ENCODE results near the gene BMPER. TPM values are rescaled to one million over a fixed set of nuclear protein-coding genes. Genes with fewer than 3 reads are reported as not detected.

Gene BMPER
- total RNA-seq, 3 donors from 2014 or later (not counting 1 experiment from before 2014, with no cell fraction given): 0.32 to 0.64 (median 0.50) TPM

DNA sequence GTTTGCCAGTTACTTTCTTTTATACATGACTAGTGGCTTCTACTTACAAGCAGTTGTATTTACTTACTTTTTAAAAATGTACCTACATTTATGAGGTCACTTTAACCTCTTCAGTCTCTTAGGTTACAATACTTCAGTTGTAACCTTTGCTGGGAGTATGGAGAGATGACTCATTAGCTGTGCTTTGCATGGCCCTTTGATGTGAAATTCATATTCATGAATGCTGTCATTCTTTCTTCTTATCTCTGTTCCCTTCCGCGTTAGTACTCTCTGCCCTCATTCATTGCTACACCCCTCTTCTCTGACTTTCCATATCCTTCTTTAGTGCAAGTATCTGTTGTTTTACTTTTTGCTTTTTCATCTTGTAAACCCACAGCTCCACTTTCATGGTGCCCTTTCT is 164.3 kb downstream of the BMPER start:
- no peaks in the 10 kb centered on the region for H3K36me3 Mint-ChIP-seq
- H3K27ac Mint-ChIP-seq: no peak overlapping the region
- peaks cover 0 to 2% of the 10 kb centered on the region in 2 donors for H3K27me3 Mint-ChIP-seq (ENCODE audit: low read depth in 2 of 2)

DNA sequence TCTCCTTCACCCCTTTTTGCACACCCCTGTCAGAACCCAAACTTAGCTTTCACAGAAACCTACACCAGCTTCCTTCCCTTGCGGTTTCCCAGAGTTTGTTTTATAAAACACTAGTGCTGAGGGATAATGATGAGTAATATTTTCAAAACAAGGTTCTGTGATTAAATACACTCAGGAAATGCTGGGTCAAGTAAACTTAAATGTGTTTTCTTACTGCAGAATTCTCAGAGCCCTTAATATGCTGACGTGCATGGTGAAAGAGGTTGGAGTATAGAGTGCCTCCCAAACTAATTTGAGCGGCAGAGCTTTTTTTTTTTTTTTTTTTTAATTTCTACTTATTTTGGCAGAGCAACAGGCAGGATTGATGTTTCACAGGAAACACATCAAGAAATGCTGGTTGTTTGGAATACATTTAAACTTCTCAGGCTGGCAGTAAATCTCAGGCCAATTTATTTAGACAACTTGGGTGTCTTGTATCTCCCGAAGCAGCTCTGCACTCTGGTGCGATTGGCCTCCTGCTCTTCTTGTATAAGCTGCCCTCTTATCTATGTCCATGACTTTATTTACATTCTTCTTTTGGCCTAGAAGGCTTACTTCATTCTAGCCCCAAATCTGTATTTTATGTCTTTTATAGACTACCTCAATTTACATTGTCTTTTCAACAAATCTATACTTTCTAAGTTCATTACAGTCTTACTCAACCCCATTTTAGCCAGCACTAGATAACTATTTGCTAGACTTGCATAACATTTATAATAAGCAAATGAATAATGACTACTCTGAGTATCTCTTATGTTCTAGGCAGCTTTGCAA is 165.4 kb downstream of the BMPER start:
- Mint-ChIP-seq H3K36me3 (no peaks in the 10 kb centered on the region), H3K27me3 (ENCODE audit: low read depth in 2 of 2) (peaks cover 0 to 2% of the 10 kb centered on the region in 2 donors), H3K9me3 (peaks cover 0 to 2% of the 10 kb centered on the region in 2 donors), H3K4me1 (no peaks in the 10 kb centered on the region), H3K4me3 (no peak overlapping the region), H3K27ac (no peak overlapping the region)
- WGBS (ENCODE audit: insufficient coverage): 87% methylated on average over 3 of the region's 5 CpGs
- no peak for ATAC-seq
- no peaks in the 10 kb centered on the region for H3K4me1 ChIP-seq (ENCODE audit: control insufficient read depth, insufficient read depth, low read length)
- TF ChIP-seq, protein P1, sequence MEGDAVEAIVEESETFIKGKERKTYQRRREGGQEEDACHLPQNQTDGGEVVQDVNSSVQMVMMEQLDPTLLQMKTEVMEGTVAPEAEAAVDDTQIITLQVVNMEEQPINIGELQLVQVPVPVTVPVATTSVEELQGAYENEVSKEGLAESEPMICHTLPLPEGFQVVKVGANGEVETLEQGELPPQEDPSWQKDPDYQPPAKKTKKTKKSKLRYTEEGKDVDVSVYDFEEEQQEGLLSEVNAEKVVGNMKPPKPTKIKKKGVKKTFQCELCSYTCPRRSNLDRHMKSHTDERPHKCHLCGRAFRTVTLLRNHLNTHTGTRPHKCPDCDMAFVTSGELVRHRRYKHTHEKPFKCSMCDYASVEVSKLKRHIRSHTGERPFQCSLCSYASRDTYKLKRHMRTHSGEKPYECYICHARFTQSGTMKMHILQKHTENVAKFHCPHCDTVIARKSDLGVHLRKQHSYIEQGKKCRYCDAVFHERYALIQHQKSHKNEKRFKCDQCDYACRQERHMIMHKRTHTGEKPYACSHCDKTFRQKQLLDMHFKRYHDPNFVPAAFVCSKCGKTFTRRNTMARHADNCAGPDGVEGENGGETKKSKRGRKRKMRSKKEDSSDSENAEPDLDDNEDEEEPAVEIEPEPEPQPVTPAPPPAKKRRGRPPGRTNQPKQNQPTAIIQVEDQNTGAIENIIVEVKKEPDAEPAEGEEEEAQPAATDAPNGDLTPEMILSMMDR (IDR thresholded peaks at IDR 0.05): no peak
- H3K27me3 ChIP-seq (ENCODE audit: control insufficient read depth, insufficient read depth, low read length): no peaks in the 10 kb centered on the region
- H3K4me3 ChIP-seq (ENCODE audit: low read length): no peak overlapping the region
- H3K9me3 ChIP-seq (ENCODE audit: control insufficient read depth, insufficient read depth, low read length): no peaks in the 10 kb centered on the region
- H3K27ac ChIP-seq (ENCODE audit: low read length): no peak overlapping the region
- no peak for DNase-seq
- no peaks in the 10 kb centered on the region for H3K36me3 ChIP-seq (ENCODE audit: control insufficient read depth, insufficient read depth, low read length)
- intact Hi-C loops (cut with micrococcal nuclease): no loop called here

More for the DNA sequence above, 164.3 kb downstream of the BMPER start:
- 75% methylated on average over 2 of the region's 2 CpGs for WGBS (ENCODE audit: insufficient coverage)
- TF ChIP-seq, protein P1 (IDR thresholded peaks at IDR 0.05): no peak
- no peaks in the 10 kb centered on the region for H3K9me3 ChIP-seq (ENCODE audit: control insufficient read depth, insufficient read depth, low read length)
- H3K27ac ChIP-seq (ENCODE audit: low read length): no peak overlapping the region
- no peaks in the 10 kb centered on the region for H3K36me3 ChIP-seq (ENCODE audit: control insufficient read depth, insufficient read depth, low read length)
- no peaks in the 10 kb centered on the region for H3K4me1 ChIP-seq (ENCODE audit: control insufficient read depth, insufficient read depth, low read length)
- ATAC-seq (no peak), DNase-seq (no peak)
- peaks cover 0 to 2% of the 10 kb centered on the region in 2 donors for H3K9me3 Mint-ChIP-seq
- intact Hi-C loops (cut with micrococcal nuclease): no loop called here
- no peaks in the 10 kb centered on the region for H3K4me1 Mint-ChIP-seq
- H3K4me3 ChIP-seq (ENCODE audit: low read length): no peak overlapping the region
- no peak overlapping the region for H3K4me3 Mint-ChIP-seq
- H3K27me3 ChIP-seq (ENCODE audit: control insufficient read depth, insufficient read depth, low read length): no peaks in the 10 kb centered on the region

DNA sequence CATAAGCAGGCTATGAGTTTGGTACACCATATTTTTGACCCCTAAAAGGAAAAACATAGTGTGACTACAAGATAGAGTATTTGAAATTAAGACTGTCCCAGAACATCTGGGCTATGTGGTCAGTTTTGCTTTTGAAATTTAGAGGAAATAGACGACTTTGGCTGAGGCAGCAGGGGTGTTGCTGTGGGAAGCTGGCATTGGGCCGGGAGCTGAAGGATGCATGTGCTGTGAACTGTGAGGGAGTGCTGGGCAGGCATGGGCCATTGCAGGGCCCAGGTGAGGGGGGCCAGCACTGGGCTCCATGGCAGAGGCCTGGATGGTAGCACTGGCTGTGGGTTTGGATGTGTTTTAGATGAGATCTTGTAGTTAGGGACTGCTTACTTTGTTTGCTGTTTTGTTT is 168.3 kb downstream of the BMPER start:
- Histone ChIP-seq H3K27ac (ENCODE audit: low read length) (no peak overlapping the region), H3K9me3 (ENCODE audit: control insufficient read depth, insufficient read depth, low read length) (no peaks in the 10 kb centered on the region), H3K4me3 (ENCODE audit: low read length) (no peak overlapping the region), H3K4me1 (ENCODE audit: control insufficient read depth, insufficient read depth, low read length) (no peaks in the 10 kb centered on the region), H3K27me3 (ENCODE audit: control insufficient read depth, insufficient read depth, low read length) (no peaks in the 10 kb centered on the region), H3K36me3 (ENCODE audit: control insufficient read depth, insufficient read depth, low read length) (no peaks in the 10 kb centered on the region)
- intact Hi-C loops (cut with micrococcal nuclease): no loop called here
- H3K27ac Mint-ChIP-seq: no peak overlapping the region
- no peak overlapping the region for H3K4me3 Mint-ChIP-seq
- 79% methylated on average over 2 of the region's 2 CpGs for WGBS (ENCODE audit: insufficient coverage)
- no peaks in the 10 kb centered on the region for H3K4me1 Mint-ChIP-seq
- no peak for ATAC-seq
- peaks cover 0 to 2% of the 10 kb centered on the region in 2 donors for H3K9me3 Mint-ChIP-seq
- H3K27me3 Mint-ChIP-seq (ENCODE audit: low read depth in 2 of 2): peaks cover 0 to 2% of the 10 kb centered on the region in 2 donors
- H3K36me3 Mint-ChIP-seq: no peaks in the 10 kb centered on the region
- no peak for DNase-seq
- TF ChIP-seq, protein P1 (IDR thresholded peaks at IDR 0.05): no peak
